Kidney glomerular epithelial cell (primary cell): ENCODE results near the gene PILRA.
"Not testable (repeated sequence)": the region's sequence is repeated elsewhere in the genome, so short reads cannot be mapped to it uniquely, and the experiment has no call there.

Experiments used
- DNase-seq: peaks from one replicate; lab custom pipeline; 2025; lab: John Stamatoyannopoulos, UW

PILRA gene

GRCh38 chr7:100434297-100435144 is 61.2 kb downstream of the PILRA start:
- no peak for DNase-seq

DNA sequence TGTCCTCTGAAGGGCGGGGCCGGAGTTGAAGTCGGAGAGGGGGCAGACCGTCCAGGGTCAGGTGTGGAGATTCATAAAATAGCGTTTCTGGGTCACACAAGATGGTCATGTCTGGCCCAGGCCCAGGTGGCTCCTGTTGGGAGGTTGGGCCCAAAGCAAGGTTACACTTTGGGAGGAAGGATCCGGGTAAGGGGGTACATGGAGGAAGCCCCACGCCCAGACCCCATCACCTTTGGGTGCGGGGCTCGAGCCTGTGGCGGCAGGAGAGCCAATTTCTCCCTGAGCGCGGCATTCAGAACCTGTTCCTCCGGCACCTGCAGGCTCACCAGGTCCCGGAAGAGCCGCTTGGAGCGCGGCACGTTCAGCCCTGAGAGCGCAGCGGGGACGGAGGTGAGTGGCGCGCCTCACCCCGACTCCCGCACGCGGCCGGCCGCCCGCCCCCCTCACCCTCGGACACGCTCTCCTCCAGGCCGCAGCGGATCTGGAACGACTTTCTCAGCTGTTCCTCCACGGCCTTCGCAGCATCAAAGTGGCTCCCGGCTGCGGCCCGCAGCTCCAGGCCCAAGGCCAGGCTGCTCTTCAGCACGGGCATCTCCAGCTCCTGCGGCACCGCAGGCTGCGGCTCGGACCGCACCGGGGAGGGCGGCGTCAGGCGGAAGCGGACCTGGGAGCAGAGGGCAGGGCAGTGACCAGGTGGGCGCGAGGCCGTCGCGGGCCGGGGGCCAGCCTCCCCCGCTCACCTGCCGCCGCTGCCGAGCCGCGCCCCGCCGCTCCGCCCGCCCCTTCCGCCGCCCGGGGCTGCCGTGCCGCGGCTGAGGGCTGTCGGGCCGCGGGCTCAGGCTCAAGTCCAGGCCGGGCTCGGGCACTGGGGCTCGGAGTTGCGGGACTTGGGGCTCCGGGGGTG is 62.4 kb downstream of the PILRA start:
- DNase-seq = no peak

GRCh38 chr7:100437150-100438100 is 64.1 kb downstream of the PILRA start:
- no peak for DNase-seq

- no peak for DNase-seq
Observed at GRCh38 chr7:100438172-100438571, 64.9 kb downstream of the PILRA start.

DNA sequence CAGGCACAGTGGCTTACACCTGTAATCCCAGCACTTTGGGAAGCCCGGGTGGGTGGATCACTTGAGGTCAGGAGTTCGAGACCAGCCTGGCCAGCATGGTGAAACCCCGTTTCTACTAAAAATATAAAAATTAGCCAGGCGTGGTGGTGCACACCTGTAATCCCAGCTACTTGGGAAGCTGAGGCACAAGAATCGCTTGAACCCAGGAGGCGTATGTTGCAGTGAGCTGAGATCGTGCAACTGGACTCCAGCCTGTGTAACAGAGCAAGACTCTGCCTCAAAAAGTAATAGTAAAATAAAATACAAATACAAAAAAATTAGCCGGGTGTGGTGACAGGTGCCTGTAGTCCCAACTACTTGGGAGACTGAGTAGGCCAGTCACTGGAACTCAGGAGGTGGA is 65.4 kb downstream of the PILRA start:
- DNase-seq = not testable (repeated sequence)

- DNase-seq = not testable (repeated sequence)
Observed at GRCh38 chr7:100439244-100439643, 66.0 kb downstream of the PILRA start.

GRCh38 chr7:100441641-100442535 is 68.6 kb downstream of the PILRA start:
- DNase-seq = no peak

DNA sequence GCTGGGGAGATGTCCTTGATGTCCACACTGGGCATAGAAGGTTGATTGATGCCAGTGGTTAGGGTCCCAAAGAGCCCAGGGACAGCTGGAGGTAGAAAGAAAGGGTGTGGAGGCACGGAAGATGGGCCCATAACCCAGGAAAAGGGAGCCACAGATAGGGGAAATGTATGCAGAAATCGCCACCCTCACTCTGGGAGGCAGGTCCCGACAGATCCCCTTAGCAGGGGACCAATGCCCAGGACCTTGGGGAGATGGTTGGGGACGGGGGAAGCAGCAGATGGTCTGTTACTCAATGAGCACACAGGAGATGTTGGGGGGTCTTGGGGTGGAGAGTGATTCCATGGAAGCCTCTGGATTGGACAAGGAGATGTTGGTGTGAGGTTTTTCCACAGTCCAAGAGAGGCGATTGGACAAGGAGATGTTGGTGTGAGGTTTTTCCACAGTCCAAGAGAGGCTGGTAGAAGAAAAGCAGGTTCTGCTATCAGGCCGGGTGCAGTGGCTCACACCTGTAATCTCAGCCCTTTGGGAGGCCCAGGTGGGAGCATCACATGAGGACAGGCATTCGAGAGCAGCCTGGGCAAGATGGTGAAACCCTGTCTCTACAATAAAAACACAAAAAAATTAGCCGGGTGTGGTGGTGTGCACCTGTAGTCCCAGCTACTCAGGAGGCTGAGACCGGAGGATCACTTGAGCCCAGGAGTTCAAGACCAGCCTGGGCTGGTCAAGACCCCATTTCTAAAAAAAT is 70.0 kb downstream of the PILRA start:
- DNase-seq = no peak

- peak; percentile 27 for DNase-seq
Observed at GRCh38 chr7:100444311-100445278, 71.3 kb downstream of the PILRA start.

DNA sequence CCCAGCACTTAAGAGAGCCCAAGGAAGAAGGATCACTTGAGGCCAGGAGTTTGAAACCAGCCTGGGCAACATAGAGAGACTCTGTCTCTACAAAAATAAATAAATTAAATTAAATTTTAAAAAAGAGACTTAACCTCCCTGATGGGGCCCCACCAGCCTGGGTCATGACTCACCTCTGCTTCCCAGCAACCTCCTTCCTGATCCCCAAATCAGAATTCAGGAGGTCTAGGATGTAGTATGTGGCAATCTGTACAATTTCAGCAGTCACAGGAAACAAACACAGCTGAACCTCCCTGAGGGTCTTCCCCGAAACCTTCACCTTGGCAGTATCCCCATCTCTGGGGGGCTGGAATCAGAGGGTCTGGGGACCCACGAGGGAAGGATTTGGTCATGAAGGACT is 72.8 kb downstream of the PILRA start:
- DNase-seq = no peak

- not testable (repeated sequence) for DNase-seq
Observed at GRCh38 chr7:100447363-100447762, 74.1 kb downstream of the PILRA start.

GRCh38 chr7:100449190-100449795 is 76.0 kb downstream of the PILRA start:
- DNase-seq = no peak
